Cardiac muscle cell (in vitro differentiated cells and primary cell): Measurements from ENCODE around the gene LMF2. TPM values are rescaled to one million over a fixed set of nuclear protein-coding genes. Genes with fewer than 3 reads are reported as not detected.

Experiments
- DNase-seq, 2 donors: peaks; one replicate each; pipeline versions ENCODE4 v3.0.0 to v3.0.0-alpha.2; 2010 to 2017; ENCODE audit warnings: low read depth in 1 of 2, low spot score in 1 of 2
- H3K27ac ChIP-seq: fragments of 200-600 bp; sonication (generic); 2 replicates; pipeline ENCODE4 v1.5.1; 2016
- H3K27me3 ChIP-seq: fragments of 200-600 bp; sonication (generic); 2 replicates; pipeline ENCODE4 v1.6.0; 2016; ENCODE audit warnings: control low read depth
- H3K36me3 ChIP-seq: fragments of 200-600 bp; sonication (generic); 2 replicates; pipeline ENCODE4 v1.5.1; 2016; ENCODE audit warnings: control low read depth
- H3K4me1 ChIP-seq: fragments of 200-600 bp; sonication (generic); 2 replicates; pipeline ENCODE4 v1.8.1; 2017; ENCODE audit warnings: low read depth, mild to moderate bottlenecking, mixed run types
- H3K4me3 ChIP-seq: fragments of 200-600 bp; sonication (generic); 2 replicates; pipeline ENCODE4 v1.5.1; 2016; ENCODE audit warnings: mild to moderate bottlenecking
- H3K9me3 ChIP-seq: fragments of 200-600 bp; sonication (generic); 2 replicates; pipeline ENCODE4 v1.5.1; 2017; ENCODE audit warnings: low read depth, mild to moderate bottlenecking, control low read depth
- polyA plus RNA-seq: library from polyadenylated mRNA; unstranded; fragments of >200 nt; fragmentation: Nextera tagmentation; extraction: Ambion mirVana; gene quantifications from 2 replicates; pipeline ENCODE4 v1.2.1, GENCODE V29; 2016
- total RNA-seq: library from RNA; depleted of rRNA; stranded (reverse); fragments of >200 nt; gene quantifications from 2 replicates; pipeline ENCODE4 v1.2.3, GENCODE V29; 2016
- TF ChIP-seq, protein P1 (sequence below): IDR thresholded peaks from 2 replicates; pipeline ENCODE4 v1.5.1; 2012; ENCODE audit warnings: low read depth, mild to moderate bottlenecking, low read length

LMF2 gene
- total and polyA plus RNA-seq, 2 experiments from 2014 or later: 82.9 to 91.7 TPM

DNA sequence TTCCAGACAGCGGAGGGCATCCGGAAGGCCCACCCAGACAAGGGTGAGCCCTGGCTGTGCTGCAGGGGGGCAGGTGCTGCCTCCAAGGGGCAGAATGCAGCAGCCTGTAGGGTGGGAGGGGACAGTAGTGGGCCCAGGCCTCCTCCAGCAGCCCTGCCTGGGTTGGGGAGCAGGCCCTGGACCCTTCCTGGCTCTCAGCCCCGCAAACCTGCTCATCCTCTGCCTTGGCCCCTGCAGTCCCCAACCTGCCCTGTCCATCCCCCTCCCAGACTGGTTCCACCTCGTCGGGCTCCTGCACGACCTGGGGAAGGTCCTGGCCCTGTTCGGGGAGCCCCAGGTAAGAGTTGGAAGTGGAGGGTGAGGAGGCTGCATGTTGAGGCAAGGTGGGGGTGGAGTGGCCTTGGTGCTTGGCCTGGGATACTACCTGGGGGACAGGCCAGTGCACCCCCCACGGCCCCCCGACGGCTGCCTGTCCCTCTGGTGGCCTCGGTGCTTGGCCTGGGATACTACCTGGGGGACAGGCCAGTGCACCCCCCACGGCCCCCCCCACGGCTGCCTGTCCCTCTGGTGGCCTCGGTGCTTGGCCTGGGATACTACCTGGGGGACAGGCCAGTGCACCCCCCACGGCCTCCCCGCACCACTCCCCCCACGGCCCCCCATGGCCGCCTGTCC lies 19.4 kb downstream of the LMF2 start:
- peaks cover 1% of the 10 kb centered on the region for H3K27me3 ChIP-seq
- H3K9me3 ChIP-seq: no peaks in the 10 kb centered on the region
- H3K4me1 ChIP-seq: no peaks in the 10 kb centered on the region
- H3K4me3 ChIP-seq: no peak overlapping the region
- H3K36me3 ChIP-seq: no peaks in the 10 kb centered on the region
- no peak for DNase-seq
- TF ChIP-seq, protein P1, sequence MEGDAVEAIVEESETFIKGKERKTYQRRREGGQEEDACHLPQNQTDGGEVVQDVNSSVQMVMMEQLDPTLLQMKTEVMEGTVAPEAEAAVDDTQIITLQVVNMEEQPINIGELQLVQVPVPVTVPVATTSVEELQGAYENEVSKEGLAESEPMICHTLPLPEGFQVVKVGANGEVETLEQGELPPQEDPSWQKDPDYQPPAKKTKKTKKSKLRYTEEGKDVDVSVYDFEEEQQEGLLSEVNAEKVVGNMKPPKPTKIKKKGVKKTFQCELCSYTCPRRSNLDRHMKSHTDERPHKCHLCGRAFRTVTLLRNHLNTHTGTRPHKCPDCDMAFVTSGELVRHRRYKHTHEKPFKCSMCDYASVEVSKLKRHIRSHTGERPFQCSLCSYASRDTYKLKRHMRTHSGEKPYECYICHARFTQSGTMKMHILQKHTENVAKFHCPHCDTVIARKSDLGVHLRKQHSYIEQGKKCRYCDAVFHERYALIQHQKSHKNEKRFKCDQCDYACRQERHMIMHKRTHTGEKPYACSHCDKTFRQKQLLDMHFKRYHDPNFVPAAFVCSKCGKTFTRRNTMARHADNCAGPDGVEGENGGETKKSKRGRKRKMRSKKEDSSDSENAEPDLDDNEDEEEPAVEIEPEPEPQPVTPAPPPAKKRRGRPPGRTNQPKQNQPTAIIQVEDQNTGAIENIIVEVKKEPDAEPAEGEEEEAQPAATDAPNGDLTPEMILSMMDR: no peak
- no peak overlapping the region for H3K27ac ChIP-seq

DNA sequence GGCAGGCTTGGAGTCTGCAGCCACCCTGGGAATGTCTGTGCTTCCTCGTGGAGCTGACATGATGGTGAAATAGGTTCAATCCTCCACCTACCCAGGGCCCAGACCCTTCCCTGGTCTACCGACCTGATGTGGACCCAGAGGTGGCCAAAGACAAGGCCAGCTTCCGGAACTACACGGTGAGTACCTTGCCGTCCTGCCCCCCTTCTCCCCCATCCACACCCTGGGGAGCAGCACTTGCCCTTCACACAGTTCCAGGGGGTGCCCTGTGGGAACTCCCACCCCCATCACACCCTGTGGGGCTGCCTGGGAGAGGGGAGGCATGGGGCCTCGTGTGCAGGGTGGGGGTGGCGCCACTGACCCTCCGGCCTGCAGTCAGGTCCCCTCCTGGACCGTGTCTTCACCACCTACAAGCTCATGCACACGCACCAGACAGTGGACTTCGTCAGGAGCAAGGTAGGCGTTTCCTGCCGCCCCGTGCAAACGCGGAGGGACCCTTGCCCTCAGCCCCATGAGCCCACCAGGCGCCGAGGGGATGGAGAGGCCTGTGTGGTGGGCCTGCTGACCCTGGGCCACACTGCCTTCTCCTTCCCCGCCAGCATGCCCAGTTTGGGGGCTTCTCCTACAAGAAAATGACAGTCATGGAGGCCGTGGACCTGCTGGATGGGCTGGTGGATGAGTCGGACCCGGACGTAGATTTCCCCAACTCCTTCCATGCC lies 20.1 kb downstream of the LMF2 start:
- H3K36me3 ChIP-seq: no peaks in the 10 kb centered on the region
- no peak overlapping the region for H3K27ac ChIP-seq
- TF ChIP-seq, protein P1: no peak
- no peaks in the 10 kb centered on the region for H3K9me3 ChIP-seq
- H3K27me3 ChIP-seq: peaks cover 8% of the 10 kb centered on the region
- H3K4me1 ChIP-seq: no peaks in the 10 kb centered on the region
- DNase-seq: no peak
- no peak overlapping the region for H3K4me3 ChIP-seq

DNA sequence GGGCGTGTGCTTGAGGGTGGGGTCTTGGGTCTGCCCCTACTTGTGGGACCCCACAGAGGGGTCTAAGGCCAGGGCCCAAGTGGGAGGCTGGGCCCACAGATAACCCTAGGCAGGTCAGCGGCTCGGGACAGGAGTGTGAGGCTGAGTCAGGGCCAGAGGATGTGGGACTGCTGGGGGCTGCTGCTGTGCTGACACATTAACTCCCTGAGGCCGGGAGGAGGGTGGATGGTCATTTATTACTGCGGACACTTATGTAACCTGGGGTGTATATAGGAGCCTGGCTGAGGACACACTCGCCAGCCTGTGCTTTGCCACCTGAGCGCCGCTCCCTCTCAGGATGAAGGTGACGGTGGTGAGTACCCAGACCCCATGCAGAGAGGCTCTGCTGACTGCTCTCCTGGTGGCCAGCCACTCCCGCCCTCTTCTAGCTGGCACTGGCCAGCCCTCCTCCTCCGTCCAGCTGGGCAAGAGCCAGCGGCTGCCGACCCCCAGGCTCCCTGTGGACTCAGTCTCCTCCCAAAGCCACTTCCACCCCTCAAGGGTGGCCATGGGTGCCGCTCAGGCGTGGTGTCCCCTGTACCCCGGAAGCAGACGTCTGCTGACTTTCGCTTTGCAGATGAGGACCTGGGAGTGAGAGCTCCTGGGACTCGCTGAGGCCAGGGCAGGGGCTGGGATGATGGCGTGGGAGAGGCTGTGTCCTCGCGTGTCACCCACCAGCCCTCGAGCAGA lies 20.8 kb downstream of the LMF2 start, which contains the start of gene MIOX:
TSS of gene MIOX (plus strand) at position 299 of the 729 bp plus-strand sequence. CDS start at position 338, 39 bp downstream.
- no peaks in the 10 kb centered on the region for H3K36me3 ChIP-seq
- H3K9me3 ChIP-seq: no peaks in the 10 kb centered on the region
- H3K27me3 ChIP-seq: peaks cover 15% of the 10 kb centered on the region
- H3K4me1 ChIP-seq: no peaks in the 10 kb centered on the region
- H3K4me3 ChIP-seq: no peak within 1 kb of the TSS
- TF ChIP-seq, protein P1: no peak
- H3K27ac ChIP-seq: no peak within 1 kb of the TSS
- no peak for DNase-seq

DNA sequence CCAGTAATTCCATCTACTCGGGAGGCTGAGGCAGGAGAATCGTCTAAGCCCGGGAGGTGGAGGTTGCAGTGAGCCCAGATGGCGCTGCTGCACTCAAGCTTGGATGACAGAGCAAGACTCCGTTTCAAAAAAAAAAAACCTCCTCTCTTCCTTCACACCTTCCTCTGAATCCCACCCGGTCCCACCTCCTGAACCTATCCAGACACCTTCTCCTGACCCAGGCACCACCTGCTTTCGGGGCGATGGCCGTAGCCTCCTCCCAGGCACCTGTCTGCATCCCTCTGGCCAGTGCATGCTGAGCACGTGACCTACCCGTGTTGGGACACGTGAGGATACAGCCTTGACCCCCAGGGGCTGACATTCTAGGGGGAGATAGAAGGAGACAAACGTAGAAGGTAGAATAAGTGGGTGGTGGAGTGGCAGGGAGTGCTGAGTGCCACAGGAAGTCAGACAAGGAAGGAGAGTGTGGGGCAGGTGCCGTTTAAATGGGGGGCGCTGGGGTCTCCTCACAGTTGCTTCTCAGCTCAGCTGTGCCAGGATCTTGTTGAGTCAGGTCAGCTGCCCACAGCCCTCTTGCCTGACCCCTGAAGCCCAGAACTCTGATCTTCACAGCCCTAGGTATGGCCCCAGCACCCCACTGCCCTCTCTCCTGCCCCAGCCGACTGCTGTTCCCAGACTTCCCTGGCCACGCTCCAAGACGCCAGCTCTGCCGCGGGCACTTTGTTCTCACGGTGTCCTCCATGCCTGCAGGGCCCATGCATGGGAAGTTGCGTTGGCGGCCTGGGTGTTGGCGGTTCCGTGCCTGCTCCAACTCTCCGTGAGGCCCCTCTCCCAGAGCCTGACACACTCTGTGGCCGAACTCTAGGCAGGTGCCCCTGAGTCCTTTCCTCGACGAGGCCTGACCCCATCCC lies 22.0 kb downstream of the LMF2 start:
- Histone ChIP-seq H3K4me1 (no peaks in the 10 kb centered on the region), H3K27me3 (peaks cover 28% of the 10 kb centered on the region), H3K36me3 (no peaks in the 10 kb centered on the region), H3K9me3 (no peaks in the 10 kb centered on the region), H3K4me3 (no peak overlapping the region), H3K27ac (no peak overlapping the region)
- DNase-seq: no peak
- TF ChIP-seq, protein P1: no peak
